ENCODE results near the gene SLC6A17. TPM values are rescaled to one million over a fixed set of nuclear protein-coding genes. Genes with fewer than 3 reads are reported as not detected.

The SLC6A17 gene
- total RNA-seq, 1 donor from 2014 or later: 0.35 TPM

DNA sequence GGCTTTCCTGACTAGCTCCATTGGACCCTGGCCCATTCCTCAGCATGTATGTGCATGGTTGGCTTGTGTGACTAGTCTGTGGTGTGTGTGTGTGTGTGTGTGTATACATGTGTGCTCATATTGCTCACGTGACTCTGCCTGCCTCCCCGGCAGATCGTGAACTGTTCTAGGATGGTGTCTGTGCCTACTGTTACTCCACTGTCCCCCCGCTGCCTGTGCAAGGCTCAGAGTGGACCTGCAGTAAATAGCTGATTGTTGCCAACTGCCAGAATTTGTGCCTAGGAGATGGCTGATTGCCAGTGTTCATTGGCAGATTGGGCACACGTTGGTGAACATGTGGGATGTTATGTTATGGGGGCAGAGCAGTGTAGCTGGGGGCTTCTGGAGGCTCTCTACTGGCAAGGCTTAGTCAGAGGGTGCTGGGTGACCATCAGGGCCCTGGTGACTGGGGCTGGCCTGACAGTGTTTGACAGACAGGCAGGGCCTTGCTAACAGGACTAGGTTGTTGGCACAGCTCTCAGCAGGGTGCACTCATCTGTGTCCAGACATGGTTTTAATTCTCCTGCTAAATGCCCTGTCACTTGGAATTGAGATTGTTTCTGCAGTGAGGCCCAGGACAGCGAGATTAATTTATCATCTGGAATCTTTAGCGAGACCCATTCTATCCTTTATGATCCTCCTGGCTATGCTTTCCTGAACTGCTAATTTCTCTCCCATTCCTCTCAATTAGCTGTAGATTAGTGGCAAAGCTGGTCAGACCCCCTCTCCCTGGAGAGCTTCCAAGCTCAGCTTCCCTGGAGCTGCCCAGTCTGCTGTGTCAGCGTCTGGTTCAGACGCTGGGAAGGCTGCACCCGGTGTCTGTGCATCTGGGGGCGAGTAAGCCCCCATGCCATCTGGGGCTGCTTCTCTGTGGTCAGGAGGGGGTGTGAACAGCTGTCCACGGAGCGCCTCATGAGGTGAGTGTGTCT, 20.8 kb downstream of the SLC6A17 start:
- no peak for TF ChIP-seq CTCF (conservative IDR thresholded peaks at IDR 0.05; ENCODE audit: low read depth, low read length)
- no peak for DNase-seq (ENCODE audit: low read depth)
- no peak overlapping the region for H3K4me3 ChIP-seq (ENCODE audit: low read depth, low read length)

DNA sequence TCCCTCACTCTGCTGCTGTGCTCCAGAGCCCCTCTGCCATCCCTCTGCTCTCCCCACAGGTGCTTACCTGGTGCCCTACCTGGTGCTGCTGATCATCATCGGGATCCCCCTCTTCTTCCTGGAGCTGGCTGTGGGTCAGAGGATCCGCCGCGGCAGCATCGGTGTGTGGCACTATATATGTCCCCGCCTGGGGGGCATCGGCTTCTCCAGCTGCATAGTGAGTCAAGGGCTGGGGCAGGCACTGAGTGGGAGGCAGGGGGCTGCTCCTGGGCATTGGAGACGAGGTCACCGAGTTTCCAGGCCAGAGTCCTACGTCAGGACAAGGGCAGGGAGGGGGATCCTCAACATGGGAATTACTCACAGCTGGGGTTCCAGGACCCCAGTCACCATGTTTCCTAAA, 21.7 kb downstream of the SLC6A17 start:
- no peak for TF ChIP-seq CTCF (conservative IDR thresholded peaks at IDR 0.05; ENCODE audit: low read depth, low read length)
- DNase-seq (ENCODE audit: low read depth): no peak
- no peak overlapping the region for H3K4me3 ChIP-seq (ENCODE audit: low read depth, low read length)

DNA sequence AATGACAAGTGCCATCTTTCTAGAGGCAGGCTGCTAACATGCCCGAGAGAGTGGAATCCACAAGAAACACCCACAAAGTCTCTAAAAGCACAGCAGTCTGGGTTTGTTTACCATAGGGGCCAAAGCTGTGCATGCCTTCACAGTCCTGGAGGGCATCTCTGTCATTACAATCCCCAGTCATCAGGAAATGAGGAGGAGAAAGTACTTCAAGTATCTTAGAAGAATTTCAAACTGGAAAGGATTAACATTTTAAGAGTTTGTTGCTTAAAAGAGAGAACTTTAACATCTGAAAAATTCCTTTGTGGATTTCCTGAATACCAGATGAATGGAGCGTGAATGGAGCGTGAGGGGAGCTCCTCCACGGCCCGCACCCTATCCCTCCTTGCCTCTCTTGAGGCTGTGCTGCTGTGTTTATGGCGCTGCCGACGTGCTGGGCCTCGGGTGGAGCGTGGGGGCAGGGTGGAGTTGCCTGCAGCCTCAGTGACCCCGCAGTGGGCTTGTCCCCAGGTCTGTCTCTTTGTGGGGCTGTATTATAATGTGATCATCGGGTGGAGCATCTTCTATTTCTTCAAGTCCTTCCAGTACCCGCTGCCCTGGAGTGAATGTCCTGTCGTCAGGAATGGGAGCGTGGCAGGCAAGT, 23.3 kb downstream of the SLC6A17 start:
- no peak for TF ChIP-seq CTCF (conservative IDR thresholded peaks at IDR 0.05; ENCODE audit: low read depth, low read length)
- no peak overlapping the region for H3K4me3 ChIP-seq (ENCODE audit: low read depth, low read length)
- DNase-seq (ENCODE audit: low read depth): no peak

- no peak for TF ChIP-seq CTCF (conservative IDR thresholded peaks at IDR 0.05; ENCODE audit: low read depth, low read length)
- no peak overlapping the region for H3K4me3 ChIP-seq (ENCODE audit: low read depth, low read length)
- no peak for DNase-seq (ENCODE audit: low read depth)
These were observed 24.7 kb downstream of the SLC6A17 start for GRCh38 chr1:110174961-110175360.

GRCh38 chr1:110176299-110176956, 26.1 kb downstream of the SLC6A17 start:
- no peak for DNase-seq (ENCODE audit: low read depth)
- no peak for TF ChIP-seq CTCF (conservative IDR thresholded peaks at IDR 0.05; ENCODE audit: low read depth, low read length)
- H3K4me3 ChIP-seq (ENCODE audit: low read depth, low read length): no peak overlapping the region

DNA sequence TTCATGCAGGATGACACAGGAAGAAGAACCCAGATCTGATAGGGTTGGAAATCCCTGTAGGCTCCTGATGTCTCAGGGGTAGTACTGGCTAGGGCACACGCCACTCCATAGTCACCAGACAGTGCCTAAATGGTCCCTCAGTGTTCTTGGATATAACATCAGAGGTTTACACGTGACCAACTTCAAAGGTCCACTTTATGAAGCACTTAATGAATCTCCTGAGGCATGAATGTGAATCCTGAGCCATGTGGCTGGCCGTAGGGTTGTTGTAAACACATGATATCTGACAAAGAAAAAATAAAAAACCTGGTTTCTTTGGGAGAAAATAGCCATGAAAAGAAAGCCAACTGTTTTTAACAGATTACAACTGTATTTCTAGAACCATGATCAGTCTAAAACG, 27.5 kb downstream of the SLC6A17 start:
- DNase-seq (ENCODE audit: low read depth): no peak
- H3K4me3 ChIP-seq (ENCODE audit: low read depth, low read length): no peak overlapping the region
- no peak for TF ChIP-seq CTCF (conservative IDR thresholded peaks at IDR 0.05; ENCODE audit: low read depth, low read length)

All from epithelial cell of proximal tubule (primary cell).